Chondrocyte (in vitro differentiated cells): Measurements from ENCODE around the gene TBCB. TPM values are rescaled to one million over a fixed set of nuclear protein-coding genes. Genes with fewer than 3 reads are reported as not detected.

Source experiments
- DNase-seq: peaks from one replicate; pipeline ENCODE4 v3.0.0; 2021; ENCODE audit warnings: mixed read lengths, low spot score
- H3K27ac Mint-ChIP-seq: one replicate; pipeline ENCODE4 v1.8.0; 2021; ENCODE audit warnings: mild to moderate bottlenecking, moderate library complexity, mixed read lengths; ENCODE audit not compliant: unreplicated experiment
- H3K27me3 Mint-ChIP-seq: 2 replicates; pipeline ENCODE4 v1.8.0; 2021; ENCODE audit warnings: low read depth, mixed read lengths
- H3K36me3 Mint-ChIP-seq: 2 replicates; pipeline ENCODE4 v1.8.0; 2021; ENCODE audit warnings: low read depth, mixed read lengths
- H3K4me1 Mint-ChIP-seq: 2 replicates; pipeline ENCODE4 v1.8.0; 2021; ENCODE audit warnings: low read depth, mild to moderate bottlenecking, mixed read lengths
- H3K4me3 Mint-ChIP-seq: one replicate; pipeline ENCODE4 v1.8.0; 2021; ENCODE audit warnings: mild to moderate bottlenecking, moderate library complexity, mixed read lengths; ENCODE audit not compliant: unreplicated experiment
- H3K9me3 Mint-ChIP-seq: 2 replicates; pipeline ENCODE4 v1.8.0; 2021; ENCODE audit warnings: low read depth, mixed read lengths
- CTCF ChIP-seq: fragments of 200-600 bp; sonication (generic); IDR thresholded peaks from 2 replicates; pipeline ENCODE4 v1.5.0; 2021; ENCODE audit warnings: antibody characterized with exemption, mild to moderate bottlenecking, moderate library complexity
- total RNA-seq: library from RNA; stranded (reverse); gene quantifications from 3 replicates; pipeline ENCODE4 v1.2.1, GENCODE V29; 2021

TBCB gene
- total RNA-seq, 1 donor from 2014 or later: 201 TPM

- Mint-ChIP-seq H3K4me1 (no peaks in the 10 kb centered on the region), H3K36me3 (peaks cover 25% of the 10 kb centered on the region), H3K9me3 (no peaks in the 10 kb centered on the region), H3K4me3 (no peak overlapping the region), H3K27me3 (no peaks in the 10 kb centered on the region), H3K27ac (no peak overlapping the region)
- TF ChIP-seq CTCF: no peak
- DNase-seq: no peak
Measured at GRCh38 chr19:36152019-36152351, 36.7 kb downstream of the TBCB start.

DNA sequence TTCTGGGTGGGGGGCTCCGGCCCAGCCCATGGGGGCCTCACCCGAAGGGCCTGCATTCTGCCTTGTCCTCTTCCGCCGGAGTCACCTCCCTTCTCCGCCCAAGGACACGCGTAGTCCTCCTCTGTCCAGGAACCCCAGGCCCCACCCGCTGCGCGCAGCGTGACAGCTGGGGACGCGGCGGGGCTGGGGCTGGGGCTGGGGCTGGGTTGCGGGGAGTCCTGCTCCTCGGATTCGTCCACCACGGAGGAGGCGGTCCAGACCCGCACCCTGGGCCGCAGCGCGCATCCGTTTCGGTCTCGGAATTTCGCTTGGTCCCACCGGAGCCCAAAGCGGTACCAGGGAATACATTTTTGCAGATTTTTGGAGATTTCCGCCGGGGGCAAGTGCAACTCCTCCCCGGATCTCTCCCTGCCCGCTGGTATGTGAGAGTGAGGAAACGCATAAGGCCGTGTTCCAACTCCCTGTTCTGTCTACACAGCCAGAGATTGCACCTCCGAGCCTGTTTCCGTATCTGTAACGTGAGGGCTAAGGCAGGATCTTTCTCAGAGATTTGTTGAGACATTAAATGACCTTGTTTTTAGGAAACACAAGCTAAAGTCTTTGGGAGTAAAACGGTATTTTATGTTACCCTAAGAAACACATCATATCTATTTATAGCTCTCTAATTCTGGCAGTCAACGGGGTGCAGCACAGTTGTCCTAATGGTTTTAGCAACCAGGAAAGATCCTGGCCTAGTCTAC lies 37.3 kb downstream of the TBCB start, which contains the start of gene COX7A1:
Gene COX7A1 (minus strand): TSS at position 96 of the 740 bp plus-strand sequence. CDS start 40 bp downstream, at position 56.
- no peak for TF ChIP-seq CTCF
- Mint-ChIP-seq H3K4me3 (no peak within 1 kb of the TSS), H3K4me1 (no peaks in the 10 kb centered on the region), H3K27ac (no peak within 1 kb of the TSS), H3K27me3 (no peaks in the 10 kb centered on the region), H3K9me3 (no peaks in the 10 kb centered on the region), H3K36me3 (peaks cover 22% of the 10 kb centered on the region)
- peak; percentile 39 for DNase-seq

- H3K27ac Mint-ChIP-seq: no peak overlapping the region
- no peaks in the 10 kb centered on the region for H3K27me3 Mint-ChIP-seq
- no peaks in the 10 kb centered on the region for H3K4me1 Mint-ChIP-seq
- H3K4me3 Mint-ChIP-seq: no peak overlapping the region
- peaks cover 20% of the 10 kb centered on the region for H3K36me3 Mint-ChIP-seq
- DNase-seq: no peak
- no peak for TF ChIP-seq CTCF
- no peaks in the 10 kb centered on the region for H3K9me3 Mint-ChIP-seq
Measured at GRCh38 chr19:36153126-36153525, 37.9 kb downstream of the TBCB start.

DNA sequence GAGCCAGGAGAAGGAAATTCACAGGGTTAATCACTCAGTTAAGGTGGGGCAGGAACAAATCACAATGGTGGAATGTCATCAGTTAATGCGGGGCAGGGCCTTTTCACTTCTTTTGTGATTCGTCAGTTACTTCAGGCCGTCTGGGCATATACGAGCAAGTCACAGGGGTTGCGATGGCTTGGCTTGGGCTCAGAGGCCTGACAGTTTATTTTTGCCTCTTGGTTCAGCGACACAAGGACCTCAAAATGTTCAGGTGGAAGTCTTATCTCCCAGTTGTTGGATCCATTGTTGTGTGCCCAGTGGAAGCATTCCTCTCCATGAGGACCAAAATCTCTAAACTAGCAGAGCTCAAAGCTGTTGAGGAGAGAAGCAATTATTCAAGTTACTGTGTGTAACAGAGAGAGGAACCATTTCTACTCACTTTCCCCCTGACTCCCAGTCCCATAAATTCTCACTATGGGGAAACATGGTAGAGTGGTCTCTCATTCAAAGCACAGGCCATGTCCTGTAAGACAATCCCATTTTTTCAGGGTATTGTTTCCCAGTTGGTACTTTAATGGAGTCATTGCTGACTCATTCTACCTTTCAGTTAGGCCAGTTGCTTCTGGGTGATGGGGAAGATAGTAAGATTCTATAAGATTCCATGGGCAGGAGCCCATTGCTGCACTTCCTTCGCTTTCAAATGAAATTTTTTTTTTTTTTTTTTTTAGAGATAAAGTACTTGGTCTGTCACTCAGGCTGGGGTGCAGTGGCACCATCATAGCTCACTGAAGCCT lies 45.7 kb downstream of the TBCB start:
- TF ChIP-seq CTCF: no peak
- peaks cover 11% of the 10 kb centered on the region for H3K36me3 Mint-ChIP-seq
- H3K27me3 Mint-ChIP-seq: no peaks in the 10 kb centered on the region

DNA sequence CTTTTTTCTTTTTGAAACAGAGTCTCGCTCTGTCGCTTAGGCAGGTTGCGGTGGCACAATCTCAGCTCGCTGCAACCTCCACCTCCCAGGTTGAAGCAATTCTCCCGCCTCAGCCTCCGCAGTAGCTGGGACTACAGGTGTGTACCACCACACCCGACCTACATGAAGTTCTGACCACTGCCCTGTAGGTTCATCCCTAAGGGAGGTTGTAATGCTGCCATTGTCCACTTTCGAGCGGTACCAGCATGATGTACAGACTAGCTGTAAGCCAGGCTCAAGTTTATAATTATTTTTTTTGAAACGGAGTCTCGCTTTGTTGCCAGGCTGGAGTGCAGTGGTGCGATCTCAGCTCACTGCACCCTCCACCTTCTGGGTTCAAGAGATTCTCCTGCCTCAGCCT lies 48.5 kb downstream of the TBCB start:
- no peaks in the 10 kb centered on the region for H3K9me3 Mint-ChIP-seq
- no peaks in the 10 kb centered on the region for H3K4me1 Mint-ChIP-seq
- no peak for TF ChIP-seq CTCF
- H3K27me3 Mint-ChIP-seq: no peaks in the 10 kb centered on the region
- peaks cover 11% of the 10 kb centered on the region for H3K36me3 Mint-ChIP-seq
- H3K27ac Mint-ChIP-seq: no peak overlapping the region
- no peak overlapping the region for H3K4me3 Mint-ChIP-seq
- no peak for DNase-seq

More for the DNA sequence above, 45.7 kb downstream of the TBCB start:
- DNase-seq: no peak
- Mint-ChIP-seq H3K4me1 (no peaks in the 10 kb centered on the region), H3K9me3 (no peaks in the 10 kb centered on the region), H3K27ac (no peak overlapping the region), H3K4me3 (no peak overlapping the region)
